Articular chondrocyte of knee joint (primary cell): ENCODE results near the gene OR5M8. TPM values are rescaled to one million over a fixed set of nuclear protein-coding genes. Genes with fewer than 3 reads are reported as not detected.

ENCODE experiments used
- total RNA-seq: library from RNA; depleted of rRNA; stranded (reverse); fragments of >200 nt; gene quantifications from 2 replicates; pipeline ENCODE4 v1.2.3, GENCODE V29; 2012

Gene OR5M8
- total RNA-seq, result not detected in 2 replicates

DNA sequence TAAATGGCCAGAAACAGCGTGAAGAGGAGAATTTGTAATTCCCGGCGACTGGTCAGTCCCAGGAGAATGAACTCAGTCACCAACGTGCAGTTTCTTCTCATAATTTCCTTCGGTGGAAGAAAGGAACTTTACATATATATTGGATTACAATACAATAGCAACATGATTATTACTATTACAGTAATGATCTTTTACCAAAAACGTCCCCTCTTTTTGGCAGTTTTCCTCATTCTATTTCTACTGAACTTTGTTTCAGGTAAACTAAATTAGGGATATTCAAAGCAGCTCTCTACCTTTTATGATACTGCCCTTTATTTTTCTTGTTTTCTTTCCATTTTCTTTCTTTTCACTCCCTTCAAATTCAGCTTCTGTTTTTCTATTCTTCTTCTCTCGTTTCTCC lies at the start of gene OR5M8:
Gene OR5M8 (minus strand): TSS at position 101 of the 400 bp plus-strand sequence. CDS start 0 bp downstream, at position 101.

DNA sequence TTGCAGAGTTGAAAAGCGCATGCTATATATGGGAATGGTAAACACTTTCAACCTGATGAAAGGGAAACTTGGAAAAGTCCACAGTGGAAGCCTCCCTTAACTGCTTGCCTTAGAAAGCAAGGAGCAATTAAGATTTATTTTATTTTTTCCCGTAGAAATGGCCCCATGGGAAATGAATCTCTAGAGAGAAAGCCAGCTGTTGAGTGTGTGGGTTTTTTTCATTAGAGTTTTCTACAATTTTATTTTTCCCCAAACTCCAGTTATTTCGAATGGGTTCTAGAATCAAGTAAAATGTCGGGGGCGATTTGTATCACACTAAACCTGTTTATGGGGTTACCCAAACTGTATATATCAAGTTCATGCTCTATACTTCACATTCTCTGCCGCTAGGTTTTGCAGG lies 17.9 kb downstream of the OR5M8 start, which contains the start of gene OR5M3:
Gene OR5M3 (minus strand): TSS at position 101 of the 400 bp plus-strand sequence. CDS start 2,855 bp downstream, outside the sequence.

Other genes with a start within 250 kb of the OR5M8 start
- gene OR5T3, start 239.1 kb downstream of the OR5M8 start, total RNA-seq, result not detected in 2 replicates
- gene OR5T1, start 217.2 kb downstream of the OR5M8 start, total RNA-seq, result not detected in 2 replicates
- gene OR8H1, start 199.1 kb downstream of the OR5M8 start, total RNA-seq, result not detected in 2 replicates
- not detected in 2 replicates for gene OR8K3, start 176.2 kb downstream of the OR5M8 start, total RNA-seq
- not detected in 2 replicates for gene OR8K1, start 145.3 kb downstream of the OR5M8 start, total RNA-seq
- not detected in 2 replicates for gene OR8J1, start 137.1 kb downstream of the OR5M8 start, total RNA-seq
- gene OR8U1, start 115.7 kb downstream of the OR5M8 start, total RNA-seq, result not detected in 2 replicates
- gene OR5AL1, start 78.7 kb downstream of the OR5M8 start, total RNA-seq, result not detected in 2 replicates
- gene OR5M3, start 18.0 kb downstream of the OR5M8 start, total RNA-seq, result not detected in 2 replicates
- gene OR5M11, start 51.9 kb upstream of the OR5M8 start, total RNA-seq, result not detected in 2 replicates
- not detected in 2 replicates for gene OR5M10, start 86.4 kb upstream of the OR5M8 start, total RNA-seq
- gene OR5M1, start 123.5 kb upstream of the OR5M8 start, total RNA-seq, result not detected in 2 replicates
- not detected in 2 replicates for gene OR5AP2, start 151.1 kb upstream of the OR5M8 start, total RNA-seq
- not detected in 2 replicates for gene OR5AR1, start 172.3 kb upstream of the OR5M8 start, total RNA-seq
- gene OR9G1, start 207.7 kb upstream of the OR5M8 start, total RNA-seq, result not detected in 2 replicates